CD4-positive, alpha-beta T cell treated with Interleukin-6 for 4 hours (primary cell): ENCODE data around the gene CEP78.
"Not testable (repeated sequence)": the region's sequence is repeated elsewhere in the genome, so short reads cannot be mapped to it uniquely, and the experiment has no call there.

Experiments
- DNase-seq: peaks from one replicate; pipeline ENCODE4 v3.0.0-alpha.2; 2020; ENCODE audit warnings: mixed read lengths

The CEP78 gene

GRCh38 chr9:78235256-78235761 lies 566 bp upstream of the CEP78 start:
- DNase-seq = no peak

- DNase-seq = no peak
These were observed 656 bp downstream of the CEP78 start for GRCh38 chr9:78236551-78236910.

DNA sequence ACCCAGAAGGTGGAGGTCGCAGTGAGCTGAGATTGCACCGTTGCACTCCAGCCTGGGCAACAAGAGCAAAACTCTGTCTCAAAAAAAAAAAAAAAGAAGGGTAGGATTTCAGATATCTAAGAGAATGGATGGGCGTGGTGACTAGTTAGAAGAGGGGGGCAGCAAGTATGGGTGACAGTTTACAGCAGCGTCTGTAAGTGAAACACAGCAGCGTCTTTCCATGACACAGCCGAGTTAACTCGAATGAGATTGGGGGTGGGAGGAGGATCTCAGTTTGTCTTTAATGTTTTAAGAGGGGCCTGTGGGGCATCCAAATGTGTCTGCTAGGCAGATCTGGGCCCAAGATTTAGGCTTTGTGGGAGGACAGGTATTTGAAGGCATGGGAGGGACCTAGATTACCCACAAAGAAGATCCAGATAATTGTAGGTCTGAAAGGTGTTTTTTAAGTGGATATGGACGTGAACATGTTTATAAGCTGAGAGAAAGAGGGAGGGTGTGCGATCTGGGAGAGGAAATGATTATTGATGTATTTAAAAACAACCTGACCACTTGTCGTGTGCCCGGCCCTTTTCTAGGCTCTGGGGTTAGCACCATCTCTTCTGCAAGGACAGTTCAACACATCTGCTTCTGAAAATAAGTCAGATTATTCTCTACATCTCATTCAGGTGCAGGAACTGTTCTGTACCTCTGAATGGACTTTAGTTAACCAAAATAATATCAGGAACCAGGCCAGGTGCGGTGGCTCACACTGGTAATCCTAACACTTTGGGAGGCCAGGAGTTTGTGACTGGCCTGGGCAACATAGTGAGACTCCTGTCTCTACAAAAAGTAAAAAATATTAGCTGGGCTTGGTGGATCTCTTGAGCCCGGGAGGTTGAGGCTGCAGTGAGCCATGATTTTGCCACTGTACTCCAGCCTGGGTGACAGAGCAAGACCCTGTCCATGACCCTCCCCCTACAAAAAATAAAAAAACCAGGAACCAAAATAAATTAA lies 2.5 kb downstream of the CEP78 start:
- DNase-seq = no peak

DNA sequence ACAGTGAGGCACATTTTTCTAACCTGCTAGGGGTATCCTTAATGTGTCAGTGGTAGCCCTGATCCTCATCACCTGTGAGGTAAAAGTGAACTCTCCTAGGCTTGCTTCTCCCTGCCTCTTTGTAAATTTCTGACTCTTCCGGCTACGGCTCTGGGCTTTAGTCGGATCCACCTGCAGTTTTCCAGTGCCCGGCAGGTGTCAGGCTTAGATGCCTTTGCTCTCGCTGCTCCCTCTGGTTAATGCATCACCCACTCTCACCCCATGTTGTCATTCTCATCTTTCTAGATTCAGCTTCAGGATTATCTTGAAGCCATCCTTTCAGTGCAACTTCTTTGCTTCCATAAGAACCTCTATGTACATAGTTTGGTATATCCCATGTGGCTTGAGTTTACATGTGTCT lies 3.6 kb downstream of the CEP78 start:
- no peak for DNase-seq

DNA sequence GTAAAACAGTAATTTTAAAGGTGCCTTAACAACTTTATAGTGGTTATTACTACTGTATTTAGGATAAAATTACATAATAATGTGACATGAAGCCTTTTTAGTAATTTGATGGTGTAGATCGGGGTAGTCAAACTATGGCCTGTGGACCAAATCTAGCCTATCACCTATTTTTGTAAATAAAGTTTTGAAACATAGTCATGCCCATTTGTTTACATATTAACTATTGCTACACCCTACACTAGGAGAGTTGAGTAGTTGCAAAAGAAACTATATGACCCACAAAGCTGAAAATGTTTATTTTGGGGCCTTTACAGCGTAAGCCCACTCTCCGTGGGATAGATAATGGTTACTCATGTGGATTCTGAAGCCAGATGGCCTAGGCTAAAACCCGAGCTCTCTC lies 6.2 kb downstream of the CEP78 start:
- no peak for DNase-seq

DNA sequence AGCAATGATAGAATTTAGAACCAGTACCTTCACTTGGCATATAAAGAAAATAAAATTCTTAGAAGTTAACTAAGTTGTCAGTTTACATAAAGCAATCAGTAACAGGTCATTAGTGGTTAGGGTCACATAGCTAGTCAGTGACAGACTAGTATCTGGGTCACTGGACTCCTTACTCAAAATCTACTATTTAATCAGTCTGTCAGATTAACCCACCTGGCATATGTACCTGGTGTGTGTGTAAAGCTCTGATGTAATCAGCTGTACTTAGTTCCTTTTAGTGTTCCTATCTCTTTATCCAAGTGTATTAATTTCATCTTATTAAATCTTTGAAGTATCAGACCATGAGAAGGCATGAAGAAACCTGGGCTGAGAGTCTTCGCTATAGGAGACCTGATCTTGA lies 7.3 kb downstream of the CEP78 start:
- no peak for DNase-seq

DNA sequence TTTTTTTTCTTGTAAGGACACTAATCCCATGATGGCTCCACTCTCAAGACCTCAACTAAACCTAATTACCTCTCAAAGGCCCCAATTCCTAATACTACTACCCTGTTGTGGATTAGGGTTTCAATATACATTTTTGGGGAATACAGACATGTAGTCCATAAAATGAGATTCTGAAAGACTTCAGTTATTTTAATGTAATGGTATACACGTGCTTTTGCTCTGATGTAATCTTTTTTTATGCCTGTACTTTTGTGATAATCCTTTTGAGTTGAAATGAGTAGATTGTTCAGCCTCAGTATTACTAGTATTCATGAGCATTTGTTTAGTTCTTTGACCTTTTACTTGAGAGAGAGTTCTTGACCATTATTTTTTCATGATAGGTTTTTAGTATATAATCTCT lies 9.5 kb downstream of the CEP78 start:
- DNase-seq = no peak

- no peak for DNase-seq
These were observed 12.8 kb downstream of the CEP78 start for GRCh38 chr9:78248635-78249034.

- no peak for DNase-seq
These were observed 13.7 kb downstream of the CEP78 start for GRCh38 chr9:78249542-78249941.

DNA sequence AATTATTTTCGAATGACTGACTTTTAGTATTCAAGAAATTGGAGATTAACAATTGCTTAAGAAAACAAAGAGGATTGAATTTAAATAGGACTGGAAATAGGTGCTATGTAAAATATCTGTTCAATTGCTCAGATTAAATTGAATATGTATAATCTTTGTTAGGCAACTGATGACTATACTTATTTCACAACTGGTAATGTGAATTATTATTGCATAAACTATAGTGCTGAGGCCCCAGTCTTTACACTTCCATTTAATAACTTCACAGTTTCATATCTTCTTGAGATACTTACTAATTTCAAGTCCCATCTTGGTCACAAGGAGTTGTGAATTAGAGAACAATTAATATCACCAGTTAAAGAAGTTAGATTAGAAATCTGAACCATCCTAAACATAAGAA lies 16.7 kb downstream of the CEP78 start:
- no peak for DNase-seq

DNA sequence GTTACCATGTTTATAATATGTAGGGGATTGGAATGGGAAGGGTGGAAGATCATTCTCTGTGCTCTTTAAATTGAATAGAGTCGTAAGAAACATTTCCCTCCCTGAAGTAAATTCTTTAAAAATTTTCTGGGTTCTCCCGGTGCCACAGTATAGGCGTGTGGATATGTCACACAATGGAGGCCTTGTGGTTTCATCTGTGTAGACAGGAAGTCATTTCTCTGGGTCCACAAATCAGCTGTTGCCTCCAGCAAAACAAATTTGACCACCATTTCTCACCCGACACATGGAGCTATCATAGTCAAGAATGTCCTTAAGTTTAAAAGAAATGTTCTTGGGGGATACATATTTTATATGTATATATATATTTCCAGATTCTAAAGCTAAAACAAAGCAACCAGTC lies 17.4 kb downstream of the CEP78 start:
- DNase-seq = no peak

GRCh38 chr9:78261403-78262001 lies 25.6 kb downstream of the CEP78 start:
- DNase-seq = no peak

- DNase-seq = no peak
These were observed 26.8 kb downstream of the CEP78 start for GRCh38 chr9:78262655-78263054.

DNA sequence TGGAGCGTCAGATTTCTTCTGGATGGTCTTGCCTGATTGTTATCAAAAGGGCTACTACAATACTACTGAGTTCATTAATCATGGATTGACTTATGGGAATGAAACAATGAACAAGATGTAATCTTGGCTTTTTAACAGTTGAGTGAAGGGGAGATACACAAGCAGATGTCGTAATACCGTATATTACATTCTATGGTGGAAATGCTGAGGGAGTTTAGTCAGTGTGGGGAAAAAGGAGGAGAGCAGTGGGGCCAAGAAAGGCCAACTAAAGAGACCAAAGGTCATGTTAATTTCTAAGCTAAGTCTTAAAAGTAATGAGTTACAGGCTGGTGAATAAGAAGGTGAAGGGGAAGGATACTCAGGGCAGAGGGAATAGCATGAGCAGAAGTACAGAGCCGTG lies 32.0 kb downstream of the CEP78 start:
- no peak for DNase-seq

GRCh38 chr9:78269784-78270183 lies 33.9 kb downstream of the CEP78 start:
- no peak for DNase-seq

- no peak for DNase-seq
These were observed 36.4 kb downstream of the CEP78 start for GRCh38 chr9:78272307-78272706.

DNA sequence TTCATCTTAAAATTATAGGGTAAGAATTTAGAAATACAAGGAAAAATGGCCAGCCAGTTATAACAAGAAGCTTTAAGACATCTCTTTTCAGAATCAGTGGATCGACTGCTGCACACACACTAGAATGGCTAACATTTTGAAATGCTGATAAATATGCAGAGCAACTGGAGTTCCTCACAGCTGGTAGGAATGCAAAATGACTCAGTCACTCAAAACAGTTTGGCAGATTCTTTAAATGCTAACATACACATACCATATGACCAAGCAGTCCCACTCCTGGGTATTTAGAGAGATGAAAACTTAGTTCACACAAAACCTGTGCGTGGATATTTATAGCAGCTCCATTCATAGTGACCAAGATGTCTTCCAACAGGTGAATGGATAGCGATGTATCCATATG lies 37.9 kb downstream of the CEP78 start:
- DNase-seq = no peak

GRCh38 chr9:78278177-78278777 lies 42.4 kb downstream of the CEP78 start:
- no peak for DNase-seq

DNA sequence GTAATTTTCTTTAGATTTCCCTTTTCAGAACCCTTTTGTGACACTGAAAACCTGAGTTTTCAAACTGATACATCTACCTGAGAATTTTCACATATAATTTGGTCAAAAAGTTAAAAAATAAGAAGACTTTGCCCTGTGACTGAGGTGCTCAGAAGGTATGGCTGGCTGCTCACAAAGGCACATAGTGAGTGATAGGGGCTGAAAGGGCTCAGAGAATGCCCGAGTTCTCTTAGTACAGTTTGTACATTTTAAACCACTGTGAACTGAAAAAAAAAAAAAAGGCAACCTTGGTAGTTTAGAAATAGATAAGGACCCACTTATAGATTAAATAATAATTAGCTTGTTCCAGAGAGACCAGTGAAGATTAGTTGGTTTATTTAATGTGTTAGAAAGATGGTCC lies 42.9 kb downstream of the CEP78 start:
- no peak for DNase-seq

GRCh38 chr9:78280982-78281668 lies 45.2 kb downstream of the CEP78 start:
- DNase-seq = no peak

GRCh38 chr9:78284181-78284580 lies 48.3 kb downstream of the CEP78 start:
- not testable (repeated sequence) for DNase-seq

DNA sequence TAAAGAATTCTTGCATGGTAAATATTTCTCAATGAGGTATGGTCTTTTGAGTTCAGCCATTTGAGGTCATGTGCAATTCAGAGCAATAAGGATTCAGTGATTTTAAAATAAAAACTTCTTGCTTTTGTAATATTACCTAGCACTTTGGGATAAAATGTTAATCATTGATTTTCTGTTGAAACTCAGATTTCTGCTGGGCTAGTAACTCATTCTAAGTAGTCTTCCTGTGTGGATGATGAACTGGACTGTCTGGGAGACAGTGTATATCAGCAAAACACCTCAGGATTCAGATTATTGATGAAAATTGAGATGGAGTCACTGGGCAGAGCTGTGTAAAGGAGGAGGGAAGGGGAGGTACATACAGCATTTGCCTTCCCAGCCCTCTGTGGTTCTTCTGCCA lies 50.2 kb downstream of the CEP78 start:
- no peak for DNase-seq

GRCh38 chr9:78286946-78287388 lies 51.1 kb downstream of the CEP78 start:
- DNase-seq = no peak
